ENCODE data around the gene OR2F1. TPM values are rescaled to one million over a fixed set of nuclear protein-coding genes. Genes with fewer than 3 reads are reported as not detected.

The OR2F1 gene
- total RNA-seq, result under 1 TPM; under 0.01 to 0.05 TPM
- not detected for polyA plus RNA-seq

- Histone ChIP-seq H3K27me3 (ENCODE audit: control insufficient read depth in 4 of 4, insufficient read depth in 4 of 4, low read length in 3 of 4) (no peaks in the 10 kb centered on the region), H3K9me3 (ENCODE audit: control insufficient read depth in 4 of 4, low read length in 3 of 4) (no peaks in the 10 kb centered on the region), H3K9ac (ENCODE audit: low read depth in 1 of 2, low read length in 2 of 2) (no peak within 1 kb of the TSS), H3K4me3 (ENCODE audit: low read depth in 1 of 3, low read length in 3 of 3) (no peak within 1 kb of the TSS), H3K27ac (ENCODE audit: low read depth in 1 of 2, low read length in 2 of 2) (no peak within 1 kb of the TSS), H3K36me3 (ENCODE audit: control insufficient read depth in 4 of 4, insufficient read depth in 3 of 4, low read depth in 1 of 4, low read length in 3 of 4) (no peaks in the 10 kb centered on the region), H3K4me1 (ENCODE audit: control insufficient read depth in 4 of 4, insufficient read depth in 4 of 4, low read length in 3 of 4) (no peaks in the 10 kb centered on the region)
- DNase-seq (ENCODE audit: low spot score), result no peak
- TF ChIP-seq REST (IDR thresholded peaks at IDR 0.05), result no peak
- TF ChIP-seq TAF1 (conservative IDR thresholded peaks at IDR 0.05), result no peak
- TF ChIP-seq NR2F2 (IDR thresholded peaks at IDR 0.05), result no peak
- TF ChIP-seq JUND (IDR thresholded peaks at IDR 0.05), result no peak
- no peak for TF ChIP-seq ZBTB33 (IDR thresholded peaks at IDR 0.05)
- TF ChIP-seq HNF4G (IDR thresholded peaks at IDR 0.05), result no peak
- no peak for TF ChIP-seq FOXA2 (IDR thresholded peaks at IDR 0.05)
- TF ChIP-seq YY1 (IDR thresholded peaks at IDR 0.05), result no peak
- TF ChIP-seq EGR1 (IDR thresholded peaks at IDR 0.05; ENCODE audit: low read depth in 2 of 2), result no peak
- TF ChIP-seq RAD21 (IDR thresholded peaks at IDR 0.05), result no peak
- TF ChIP-seq RXRA (IDR thresholded peaks at IDR 0.05), result no peak
- no peak for TF ChIP-seq MAX (IDR thresholded peaks at IDR 0.05)
- no peak for TF ChIP-seq HNF4A (conservative IDR thresholded peaks at IDR 0.05)
- TF ChIP-seq ATF3 (IDR thresholded peaks at IDR 0.05), result no peak
- TF ChIP-seq CTCF (IDR thresholded peaks at IDR 0.05; ENCODE audit: low read depth, low read length, missing input control), result no peak
- TF ChIP-seq SP1 (IDR thresholded peaks at IDR 0.05), result no peak
- no peak for TF ChIP-seq GABPA (IDR thresholded peaks at IDR 0.05 in 1 of 2, conservative IDR thresholded peaks at IDR 0.05 in 1 of 2)
- TF ChIP-seq FOXA1 (IDR thresholded peaks at IDR 0.05), result no peak
- WGBS, result 82% methylated on average over 3 of the region's 3 CpGs
Measured at GRCh38 chr7:143954544-143954943, at the start of gene OR2F1. Gene OR2F1 (plus strand): TSS chr7:143954844. CDS start chr7:143959971, 5,127 bp downstream.
